Nephron progenitor cell (in vitro differentiated cells): ENCODE results near the gene ZNF787.

ENCODE experiments used
- DNase-seq: peaks from one replicate; pipeline ENCODE4 v3.0.0; 2021
- H3K27ac Mint-ChIP-seq: 2 replicates; pipeline ENCODE4 v1.8.0; 2021; ENCODE audit warnings: mild to moderate bottlenecking, moderate library complexity, mixed read lengths
- H3K27me3 Mint-ChIP-seq: 2 replicates; pipeline ENCODE4 v1.8.0; 2021; ENCODE audit warnings: mild to moderate bottlenecking, low read depth, mixed read lengths; ENCODE audit not compliant: poor library complexity
- H3K36me3 Mint-ChIP-seq: 2 replicates; pipeline ENCODE4 v1.8.0; 2021; ENCODE audit warnings: low read depth, mixed read lengths
- H3K4me1 Mint-ChIP-seq: 2 replicates; pipeline ENCODE4 v1.8.0; 2021; ENCODE audit warnings: mixed read lengths
- H3K4me3 Mint-ChIP-seq: 2 replicates; pipeline ENCODE4 v1.8.0; 2021; ENCODE audit warnings: mild to moderate bottlenecking, moderate library complexity, mixed read lengths
- H3K9me3 Mint-ChIP-seq: 2 replicates; pipeline ENCODE4 v1.8.0; 2021; ENCODE audit warnings: mild to moderate bottlenecking, moderate library complexity, mixed read lengths
- TF ChIP-seq, protein P1 (sequence below): fragments of 200-600 bp; sonication (generic); IDR thresholded peaks from 2 replicates; pipeline ENCODE4 v1.5.0; 2021; ENCODE audit warnings: antibody characterized with exemption

ZNF787 gene

GRCh38 chr19:56123266-56123891, 2.3 kb upstream of the ZNF787 start:
- TF ChIP-seq, protein P1, sequence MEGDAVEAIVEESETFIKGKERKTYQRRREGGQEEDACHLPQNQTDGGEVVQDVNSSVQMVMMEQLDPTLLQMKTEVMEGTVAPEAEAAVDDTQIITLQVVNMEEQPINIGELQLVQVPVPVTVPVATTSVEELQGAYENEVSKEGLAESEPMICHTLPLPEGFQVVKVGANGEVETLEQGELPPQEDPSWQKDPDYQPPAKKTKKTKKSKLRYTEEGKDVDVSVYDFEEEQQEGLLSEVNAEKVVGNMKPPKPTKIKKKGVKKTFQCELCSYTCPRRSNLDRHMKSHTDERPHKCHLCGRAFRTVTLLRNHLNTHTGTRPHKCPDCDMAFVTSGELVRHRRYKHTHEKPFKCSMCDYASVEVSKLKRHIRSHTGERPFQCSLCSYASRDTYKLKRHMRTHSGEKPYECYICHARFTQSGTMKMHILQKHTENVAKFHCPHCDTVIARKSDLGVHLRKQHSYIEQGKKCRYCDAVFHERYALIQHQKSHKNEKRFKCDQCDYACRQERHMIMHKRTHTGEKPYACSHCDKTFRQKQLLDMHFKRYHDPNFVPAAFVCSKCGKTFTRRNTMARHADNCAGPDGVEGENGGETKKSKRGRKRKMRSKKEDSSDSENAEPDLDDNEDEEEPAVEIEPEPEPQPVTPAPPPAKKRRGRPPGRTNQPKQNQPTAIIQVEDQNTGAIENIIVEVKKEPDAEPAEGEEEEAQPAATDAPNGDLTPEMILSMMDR, result no peak
- H3K27me3 Mint-ChIP-seq, result peaks cover 10% of the 10 kb centered on the region
- H3K36me3 Mint-ChIP-seq, result no peaks in the 10 kb centered on the region
- peak overlapping the region; percentile 57 for H3K27ac Mint-ChIP-seq
- no peaks in the 10 kb centered on the region for H3K9me3 Mint-ChIP-seq
- no peak for DNase-seq
- no peak overlapping the region for H3K4me3 Mint-ChIP-seq
- peaks cover 38% of the 10 kb centered on the region for H3K4me1 Mint-ChIP-seq

DNA sequence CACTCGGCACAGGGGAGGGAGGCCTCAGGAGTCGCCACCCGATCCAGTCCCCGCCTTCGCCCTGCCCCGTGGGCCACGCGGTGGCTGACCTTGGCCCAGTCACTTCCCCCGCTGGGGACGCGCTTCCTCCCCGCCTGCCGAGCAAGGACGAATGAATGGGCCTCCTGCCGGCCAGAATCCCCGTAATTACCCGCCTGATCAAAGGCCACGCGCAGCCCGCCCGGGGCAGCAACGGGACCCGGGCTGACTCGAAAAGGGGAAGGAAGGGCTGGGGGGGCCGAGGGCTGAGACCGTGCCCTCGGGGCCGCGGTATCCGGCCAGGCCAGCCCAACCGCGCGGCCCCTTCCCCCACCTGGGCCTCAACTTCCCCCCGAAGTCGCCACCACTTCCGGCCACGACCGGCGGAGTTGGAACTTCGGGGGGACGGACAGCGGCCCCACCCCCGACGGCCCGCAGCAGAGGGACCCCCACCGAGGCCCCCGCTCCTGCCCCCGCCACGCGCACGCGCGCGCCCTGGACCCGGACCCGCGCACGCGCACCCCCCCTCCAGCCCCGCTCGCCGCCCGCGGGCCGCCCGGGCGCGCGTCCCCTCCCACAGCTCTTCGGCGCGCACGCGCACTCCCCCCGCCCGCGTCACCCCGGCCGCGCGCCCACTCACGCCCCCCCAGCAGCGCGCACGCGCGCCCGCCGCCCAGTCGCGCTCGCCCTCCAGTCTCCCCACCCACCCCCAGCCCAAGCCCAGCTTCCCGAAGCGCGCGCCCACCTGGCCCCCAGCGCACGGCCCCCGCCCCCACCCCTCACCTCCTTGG, 520 bp downstream of the ZNF787 start:
- H3K9me3 Mint-ChIP-seq, result no peaks in the 10 kb centered on the region
- H3K27me3 Mint-ChIP-seq, result peaks cover 10% of the 10 kb centered on the region
- H3K4me1 Mint-ChIP-seq, result peaks cover 30% of the 10 kb centered on the region
- H3K36me3 Mint-ChIP-seq, result peaks cover 6% of the 10 kb centered on the region
- H3K4me3 Mint-ChIP-seq, result peak overlapping the region; percentile 85
- no peak overlapping the region for H3K27ac Mint-ChIP-seq
- DNase-seq, result peak; percentile 77
- TF ChIP-seq, protein P1, result no peak

DNA sequence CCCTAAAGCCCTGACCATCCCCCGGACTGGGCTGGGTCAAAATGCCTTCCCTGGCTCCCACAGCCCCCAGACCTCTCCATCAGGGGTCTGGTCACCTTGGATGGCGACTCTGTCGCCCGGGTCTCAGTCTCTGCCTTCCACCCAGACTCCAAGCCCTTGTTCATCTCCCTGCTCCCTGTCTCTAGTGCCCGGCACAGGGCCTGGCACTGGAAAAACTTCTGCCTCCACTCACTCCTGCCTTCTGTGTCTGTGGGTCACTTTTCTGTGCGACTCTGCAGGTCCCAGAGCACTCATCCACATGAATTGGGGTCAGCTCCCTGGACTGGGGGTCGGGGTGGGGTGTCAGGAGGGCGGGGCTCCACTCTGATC, 1.1 kb downstream of the ZNF787 start:
- H3K27me3 Mint-ChIP-seq, result peaks cover 10% of the 10 kb centered on the region
- TF ChIP-seq, protein P1, result no peak
- DNase-seq, result no peak
- peaks cover 6% of the 10 kb centered on the region for H3K36me3 Mint-ChIP-seq
- peaks cover 32% of the 10 kb centered on the region for H3K4me1 Mint-ChIP-seq
- no peaks in the 10 kb centered on the region for H3K9me3 Mint-ChIP-seq
- peak overlapping the region; percentile 85 for H3K4me3 Mint-ChIP-seq
- peak overlapping the region; percentile 93 for H3K27ac Mint-ChIP-seq

DNA sequence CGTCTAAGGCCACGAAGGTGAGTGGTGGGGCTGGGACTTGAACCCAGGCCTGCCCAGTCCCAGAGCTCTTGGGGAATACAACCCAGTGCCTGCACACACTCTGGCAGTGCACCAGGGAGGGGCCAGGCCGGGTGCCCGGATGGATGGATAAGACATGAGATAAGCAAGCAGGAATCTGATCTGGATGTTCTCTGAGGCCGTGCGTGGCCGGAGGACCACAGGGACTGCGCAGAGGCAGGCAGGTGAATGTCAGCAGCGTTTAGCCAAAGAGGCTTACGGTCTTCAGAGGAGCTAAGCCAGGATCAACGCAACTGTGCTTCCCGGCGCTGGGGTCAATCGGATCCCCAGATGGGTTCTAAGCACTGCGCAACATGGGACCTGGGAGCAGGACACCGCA, 1.5 kb downstream of the ZNF787 start:
- DNase-seq, result no peak
- H3K27ac Mint-ChIP-seq, result peak overlapping the region; percentile 84
- peak overlapping the region; percentile 85 for H3K4me3 Mint-ChIP-seq
- TF ChIP-seq, protein P1, result no peak
- no peaks in the 10 kb centered on the region for H3K9me3 Mint-ChIP-seq
- H3K27me3 Mint-ChIP-seq, result peaks cover 7% of the 10 kb centered on the region
- H3K36me3 Mint-ChIP-seq, result peaks cover 6% of the 10 kb centered on the region
- peaks cover 36% of the 10 kb centered on the region for H3K4me1 Mint-ChIP-seq

GRCh38 chr19:56118666-56119581, 2.2 kb downstream of the ZNF787 start:
- TF ChIP-seq, protein P1, result no peak
- peak overlapping the region; percentile 84 for H3K27ac Mint-ChIP-seq
- H3K36me3 Mint-ChIP-seq, result peaks cover 6% of the 10 kb centered on the region
- no peaks in the 10 kb centered on the region for H3K9me3 Mint-ChIP-seq
- H3K4me3 Mint-ChIP-seq, result peak overlapping the region; percentile 85
- H3K27me3 Mint-ChIP-seq, result peaks cover 5% of the 10 kb centered on the region
- no peak for DNase-seq
- H3K4me1 Mint-ChIP-seq, result peaks cover 41% of the 10 kb centered on the region
